Psoas muscle (tissue), 8 donors: ENCODE data around the gene SOX13. TPM values are rescaled to one million over a fixed set of nuclear protein-coding genes. Genes with fewer than 3 reads are reported as not detected.
"Not testable (repeated sequence)": the region's sequence is repeated elsewhere in the genome, so short reads cannot be mapped to it uniquely, and the experiment has no call there.

Source experiments
- ATAC-seq, 4 donors: fragments of 200-7000 bp; cut with Tn5 transposase; one replicate each; pipeline ENCODE4 v1.9.1; 2020; ENCODE audit warnings: moderate library complexity in 3 of 4, mild to moderate bottlenecking in 2 of 4
- DNase-seq, 2 donors: peaks; one replicate each; pipeline ENCODE4 v3.0.0-alpha.2; 2020
- H3K27ac ChIP-seq: fragments of 200-600 bp; one replicate; pipeline ENCODE4 v1.8.0; 2022
- H3K27me3 ChIP-seq, 3 donors: fragments of 200-600 bp in 1 of 3; one replicate each; pipeline versions ENCODE4 v1.6.1 to v1.8.0; 2013 to 2022; ENCODE audit warnings: low read length in 2 of 3, mild to moderate bottlenecking in 2 of 3, moderate library complexity in 1 of 3; ENCODE audit not compliant: insufficient read depth in 3 of 3
- H3K36me3 ChIP-seq, 2 donors: fragments of 200-600 bp in 1 of 2; one replicate each; pipeline versions ENCODE4 v1.6.1 to v1.8.0; 2013 to 2022; ENCODE audit warnings: low read depth in 1 of 2, mild to moderate bottlenecking in 1 of 2, moderate library complexity in 1 of 2; ENCODE audit not compliant: insufficient read depth in 1 of 2
- H3K4me1 ChIP-seq: fragments of 200-600 bp; one replicate; pipeline ENCODE4 v1.8.0; 2022
- H3K4me3 ChIP-seq: fragments of 200-600 bp; one replicate; pipeline ENCODE4 v1.8.0; 2022; ENCODE audit warnings: mild to moderate bottlenecking
- H3K9me3 ChIP-seq: fragments of 200-600 bp; one replicate; pipeline ENCODE4 v1.8.0; 2022
- CTCF ChIP-seq: fragments of 200-600 bp; IDR thresholded peaks from one replicate; pipeline ENCODE4 v1.8.0; 2022; ENCODE audit warnings: antibody characterized with exemption
- WGBS, 3 donors: extraction: QIAGEN DNeasy Blood & Tissue Kit; methylation state at CpG; one replicate each; pipeline versions ENCODE4 v1.1.6 to v1.1.7; 2013; 5-methylcytosine and 5-hydroxymethylcytosine counted together
- intact Hi-C, 2 donors: fragments of 100-400 bp; cut with DNase I; formaldehyde crosslinking; loops; one replicate each; pipeline versions ENCODE4 v1.11.0 to v1.14.2; 2022
- polyA plus RNA-seq, 3 donors: library from polyadenylated mRNA; stranded (reverse); fragments of 200-250 nt; gene quantifications; one replicate each; pipeline ENCODE4 v1.2.3, GENCODE V29; 2013
- total RNA-seq, 4 donors: library from RNA; stranded (reverse); fragmentation: NEBNext Ultra II Directional in 2 of 4; extraction: Animal tissue kit (Norgen Biotek cat#: 25700) in 2 of 4; gene quantifications; one replicate each; pipeline versions ENCODE4 v1.2.1 to v1.2.4, GENCODE V29; 2021 to 2023
- donor health status: healthy with polysubstance abuse.
- donor health status: DM: no; HTN: no; CAD: no; lungs with moderate emphysema.
- donor health status: Bipolar disorder and iron deficiency.
- donor health status: healthy.
- donor health status: DM: yes; HTN: yes; CAD: no.
- donor health status: DM: no; HTN: no; CAD: no.
- donor health status: DM: no; HTN: no; CAD: no.
- donor health status: DM: yes; HTN: yes; CAD: no.

Gene SOX13
- total and polyA plus RNA-seq, 7 donors, result 5.2 to 19.6 (median 9.4) TPM

- no peaks in the 10 kb centered on the region for H3K27me3 ChIP-seq
- WGBS, 3 donors, result 78 to 89% (median 81%) methylated on average over 8 of the region's 8 CpGs
- H3K4me3 ChIP-seq, result peak overlapping the region; percentile 51
- TF ChIP-seq CTCF, result no peak
- no peak for ATAC-seq
- intact Hi-C loops, result loop anchor here in 1 of 2 donors (5.0 kb wide), 1 partner anchor 40 kb away; no protein-coding TSS in a partner anchor
- no peak for DNase-seq
- H3K4me1 ChIP-seq, result peaks cover 93% of the 10 kb centered on the region
- peak overlapping the region; percentile 81 for H3K27ac ChIP-seq
- H3K9me3 ChIP-seq, result no peaks in the 10 kb centered on the region
- no peaks in the 10 kb centered on the region for H3K36me3 ChIP-seq
Observed at GRCh38 chr1:204087181-204087892, 14.4 kb downstream of the SOX13 start.

GRCh38 chr1:204087893-204088528 lies 15.1 kb downstream of the SOX13 start:
- DNase-seq, result peak; percentile 76 to 84
- intact Hi-C loops, result loop anchor here in 1 of 2 donors (5.0 kb wide), 1 partner anchor 39 kb away; no protein-coding TSS in a partner anchor
- Histone ChIP-seq H3K27me3 (no peaks in the 10 kb centered on the region), H3K9me3 (no peaks in the 10 kb centered on the region), H3K27ac (peak overlapping the region; percentile 81), H3K4me3 (peak overlapping the region; percentile 51), H3K36me3 (no peaks in the 10 kb centered on the region), H3K4me1 (peaks cover 93% of the 10 kb centered on the region)
- peak in 2 of 4 donors; percentile 25 to 61 for ATAC-seq
- WGBS, 3 donors, result 13 to 41% (median 16%) methylated on average over 7 of the region's 7 CpGs
- no peak for TF ChIP-seq CTCF

GRCh38 chr1:204088596-204088995 lies 15.7 kb downstream of the SOX13 start:
- H3K4me3 ChIP-seq, result peak overlapping the region; percentile 51
- ATAC-seq (peak in 2 of 4 donors; percentile 1 to 3), DNase-seq (no peak)
- TF ChIP-seq CTCF, result no peak
- no peaks in the 10 kb centered on the region for H3K27me3 ChIP-seq
- 17 to 55% (median 23%) methylated on average over 8 of the region's 8 CpGs for WGBS, 3 donors
- peaks cover 94% of the 10 kb centered on the region for H3K4me1 ChIP-seq
- H3K27ac ChIP-seq, result peak overlapping the region; percentile 81
- intact Hi-C loops, result loop anchor here in 1 of 2 donors (5.0 kb wide), 1 partner anchor 39 kb away; no protein-coding TSS in a partner anchor
- H3K9me3 ChIP-seq, result no peaks in the 10 kb centered on the region
- no peaks in the 10 kb centered on the region for H3K36me3 ChIP-seq

GRCh38 chr1:204089044-204089751 lies 16.3 kb downstream of the SOX13 start:
- TF ChIP-seq CTCF, result no peak
- Histone ChIP-seq H3K4me1 (peaks cover 94% of the 10 kb centered on the region), H3K36me3 (no peaks in the 10 kb centered on the region), H3K27ac (peak overlapping the region; percentile 81), H3K4me3 (peak overlapping the region; percentile 51), H3K27me3 (no peaks in the 10 kb centered on the region), H3K9me3 (no peaks in the 10 kb centered on the region)
- intact Hi-C loops, result loop anchor here in 1 of 2 donors (5.0 kb wide), 1 partner anchor 38 kb away; no protein-coding TSS in a partner anchor
- DNase-seq, result peak; percentile 68 to 90
- ATAC-seq, result peak; percentile 48 to 86 (median 72)
- WGBS, 3 donors, result 13 to 28% (median 14%) methylated on average over 15 of the region's 15 CpGs

- intact Hi-C loops, H3K27me3 ChIP-seq, H3K9me3 ChIP-seq, H3K4me3 ChIP-seq, H3K36me3 ChIP-seq, DNase-seq, ATAC-seq: not testable (repeated sequence)
- H3K4me1 ChIP-seq, result peaks cover 94% of the 10 kb centered on the region
- WGBS, 3 donors, result 77 to 89% (median 80%) methylated on average over 3 of the region's 3 CpGs
- peak overlapping the region; percentile 81 for H3K27ac ChIP-seq
Observed at GRCh38 chr1:204090132-204090531, 17.2 kb downstream of the SOX13 start.
